GM19467 (cell line): ENCODE measurements around the gene FASTK.

Source experiments
- ATAC-seq: cut with Tn5 transposase; IDR thresholded peaks from one replicate; pipeline ENCODE4 v1.9.1; 2021; ENCODE audit warnings: mild to moderate bottlenecking, moderate library complexity; ENCODE audit not compliant: unreplicated experiment

The FASTK gene

GRCh38 chr7:151100921-151101320, 20.3 kb upstream of the FASTK start:
- no peak for ATAC-seq

DNA sequence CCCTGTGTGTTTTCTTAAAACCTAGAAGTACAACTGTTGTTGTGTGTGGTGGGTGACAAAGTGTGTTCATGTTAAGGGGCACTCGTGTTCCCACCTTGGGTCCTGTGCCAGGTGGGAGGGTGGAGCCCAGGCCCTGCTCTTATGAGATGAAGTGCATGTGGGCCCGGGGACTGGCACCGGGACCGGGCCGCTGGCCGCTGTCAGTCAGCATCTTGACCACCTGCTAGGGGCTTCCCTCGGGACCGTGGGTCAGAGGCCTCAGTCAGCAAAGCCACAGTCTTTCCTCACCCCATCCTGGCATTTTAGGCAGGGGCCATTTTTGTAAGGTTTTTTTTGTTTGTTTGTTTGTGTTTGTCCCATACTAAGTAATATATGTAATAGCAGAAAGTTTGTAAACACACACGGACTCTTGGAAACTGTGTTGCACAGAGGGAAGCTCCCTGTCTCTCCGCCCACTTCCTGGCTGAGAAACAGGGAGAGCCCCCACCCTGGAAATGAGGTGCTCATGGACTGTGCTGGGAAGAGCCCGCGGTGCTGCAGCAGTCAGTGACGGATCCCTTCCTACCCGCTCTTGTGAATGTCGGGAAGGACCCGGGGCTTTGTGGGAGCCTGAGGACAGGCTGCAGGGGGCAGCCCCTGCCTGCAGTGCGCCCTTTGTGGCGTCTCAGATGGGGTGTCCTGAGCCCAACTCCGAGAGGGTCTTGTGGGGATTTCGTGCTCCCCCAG, 19.0 kb upstream of the FASTK start:
- no peak for ATAC-seq

DNA sequence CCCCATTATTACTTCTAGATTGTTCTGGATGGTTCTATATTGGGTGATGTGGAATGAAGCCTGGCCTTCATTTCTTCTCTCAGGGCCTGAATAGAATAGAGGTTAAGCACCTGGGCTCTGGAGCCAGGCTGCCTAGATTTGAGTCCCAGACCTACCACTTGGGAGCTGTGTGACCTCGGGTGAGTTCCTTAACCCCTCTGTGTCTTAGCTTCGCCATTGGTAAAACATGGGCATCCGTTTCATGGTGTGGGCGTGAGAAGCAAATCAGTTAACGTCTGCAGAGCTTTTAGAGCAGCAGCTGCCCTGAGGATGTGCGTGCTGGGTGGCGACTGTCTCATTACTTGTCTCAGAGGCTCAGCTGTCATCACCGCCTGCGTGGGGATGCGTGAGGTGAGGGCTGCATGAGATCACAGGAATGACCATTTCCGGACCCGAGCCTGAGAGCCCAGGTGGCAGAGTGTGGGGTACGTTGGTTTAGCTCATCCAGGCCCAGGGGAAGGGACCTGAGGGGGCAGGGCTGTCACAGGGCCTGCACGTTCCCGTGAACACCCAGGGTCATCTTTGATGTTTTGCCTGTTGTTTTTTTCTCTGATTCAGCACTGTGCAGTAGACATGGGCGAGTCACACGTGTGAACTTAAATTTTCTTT, 15.3 kb upstream of the FASTK start:
- ATAC-seq = no peak

- no peak for ATAC-seq
These were observed 14.7 kb upstream of the FASTK start for GRCh38 chr7:151095123-151095797.

DNA sequence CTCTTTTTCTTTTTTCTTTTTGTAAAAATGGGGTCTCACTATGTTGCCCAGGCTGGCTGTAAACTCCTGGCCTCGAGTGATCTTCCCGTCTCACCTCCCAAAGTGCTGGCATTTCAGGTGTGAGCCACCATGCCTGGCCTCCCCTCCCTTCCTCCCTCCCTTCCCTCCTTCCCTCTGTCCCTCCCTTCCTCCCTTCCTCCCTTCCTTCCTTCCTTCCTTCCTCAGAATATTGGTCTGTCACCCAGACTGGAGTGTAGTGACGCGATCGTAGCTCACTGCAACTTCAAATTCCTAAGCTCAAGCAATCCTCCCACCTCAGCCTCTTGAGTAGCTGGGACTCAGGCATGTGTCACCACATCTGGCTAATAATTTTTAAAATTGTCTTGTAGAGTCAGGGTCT, 14.1 kb upstream of the FASTK start:
- ATAC-seq = no peak

DNA sequence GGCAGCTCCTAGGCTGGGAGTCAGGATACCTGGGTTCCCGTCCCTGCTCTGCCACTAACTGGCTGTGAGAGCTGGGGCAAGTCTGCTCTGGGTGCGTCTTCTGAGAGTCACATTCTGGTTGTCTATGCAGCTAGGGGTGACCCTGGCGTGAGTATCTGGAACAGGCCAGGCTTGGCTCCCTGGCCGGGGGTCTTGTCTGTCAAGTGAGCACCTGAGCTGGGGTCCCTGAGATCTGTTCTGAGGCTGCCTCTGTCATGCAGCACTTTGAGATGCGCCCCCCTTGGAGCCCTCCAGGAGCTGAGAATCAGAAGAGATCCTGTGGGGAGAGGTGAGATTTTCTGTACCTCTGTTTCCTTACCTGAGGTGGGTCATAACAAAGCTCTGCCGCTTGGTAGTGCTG, 13.1 kb upstream of the FASTK start:
- ATAC-seq = no peak

DNA sequence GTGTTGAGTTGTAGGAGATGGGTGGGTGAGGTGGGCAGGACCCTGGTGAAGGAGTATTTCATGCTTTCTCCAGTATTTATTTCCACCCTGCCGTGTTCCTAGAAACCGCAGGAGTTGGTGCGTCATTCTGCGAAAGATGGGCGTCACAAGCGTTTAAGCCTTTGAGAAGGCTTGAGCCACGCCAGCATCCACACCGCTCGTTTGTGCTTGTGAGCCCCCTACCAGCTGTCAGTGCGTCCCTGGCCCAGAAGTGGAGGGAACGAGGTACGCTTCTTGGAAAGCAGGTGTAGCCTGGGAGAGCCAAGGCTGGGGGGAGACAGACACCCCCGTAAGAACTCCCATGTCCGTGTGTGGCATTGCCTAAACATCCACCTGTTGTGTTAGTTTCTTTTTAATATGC, 11.4 kb upstream of the FASTK start:
- no peak for ATAC-seq

DNA sequence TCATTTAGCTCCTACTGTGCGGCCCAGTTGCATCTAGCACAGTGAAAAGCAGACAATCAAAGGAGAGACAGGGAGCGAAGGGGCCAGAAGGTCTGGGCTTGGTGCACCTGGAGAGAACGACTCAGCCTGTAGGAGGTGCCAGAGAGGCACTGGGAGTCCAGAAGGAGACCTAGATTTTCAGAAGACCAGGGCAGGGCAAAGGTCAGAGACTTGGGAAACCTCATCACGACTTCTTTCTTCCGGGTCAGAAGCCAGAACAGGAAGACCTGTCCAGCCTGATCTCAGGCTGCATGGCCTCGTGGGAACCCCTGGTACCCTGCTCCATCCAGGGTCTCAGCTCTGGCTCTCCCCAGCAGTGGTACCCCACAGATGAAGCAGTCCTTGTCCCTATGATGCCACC, 10.8 kb upstream of the FASTK start:
- ATAC-seq = no peak

GRCh38 chr7:151091003-151091402, 10.4 kb upstream of the FASTK start:
- ATAC-seq = no peak

- ATAC-seq = no peak
These were observed 9.5 kb upstream of the FASTK start for GRCh38 chr7:151089893-151090730.

DNA sequence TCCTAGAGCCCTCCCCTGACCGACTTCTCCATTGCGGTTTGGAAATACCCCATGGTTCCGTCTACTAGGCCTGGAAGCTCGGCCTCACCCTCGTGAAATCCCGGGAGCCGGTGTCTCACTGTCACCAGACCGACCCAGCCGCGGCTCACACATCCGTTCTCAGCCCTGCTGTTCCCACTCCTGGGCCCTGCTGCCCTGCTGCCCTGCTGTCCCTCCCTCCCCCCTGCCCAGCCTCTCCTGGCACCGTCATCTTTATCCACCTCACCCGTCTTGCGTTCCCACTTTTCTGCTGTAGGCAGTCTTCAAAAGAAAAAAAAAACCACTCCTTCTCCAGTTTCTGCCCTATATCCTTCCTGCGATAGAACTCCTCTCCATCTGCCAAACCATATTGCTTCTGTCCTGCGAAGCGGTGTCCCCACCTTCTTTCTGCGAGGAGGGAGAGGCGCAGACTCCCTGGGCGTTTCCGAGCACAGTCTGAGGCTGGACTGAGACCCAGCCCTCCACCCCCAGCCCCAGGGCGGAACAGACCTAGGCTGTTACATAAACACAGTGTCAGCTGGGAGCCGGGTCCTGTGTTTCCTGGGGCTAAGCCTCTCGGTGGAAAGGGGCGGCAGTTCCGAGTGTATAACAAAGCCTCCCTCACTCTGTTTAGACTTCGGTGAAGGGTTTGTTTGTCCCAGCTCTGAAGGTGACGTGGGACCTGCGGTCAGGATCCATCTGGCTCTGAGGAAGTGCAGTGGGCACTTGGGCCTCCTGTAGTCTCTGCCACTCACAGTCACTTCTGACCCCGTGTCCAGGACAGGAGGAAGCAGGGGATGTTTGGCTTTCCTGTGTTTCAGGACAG, 8.5 kb upstream of the FASTK start:
- no peak for ATAC-seq

- ATAC-seq = no peak
These were observed 7.6 kb upstream of the FASTK start for GRCh38 chr7:151088019-151088855.

GRCh38 chr7:151087245-151088018, 6.8 kb upstream of the FASTK start:
- no peak for ATAC-seq

DNA sequence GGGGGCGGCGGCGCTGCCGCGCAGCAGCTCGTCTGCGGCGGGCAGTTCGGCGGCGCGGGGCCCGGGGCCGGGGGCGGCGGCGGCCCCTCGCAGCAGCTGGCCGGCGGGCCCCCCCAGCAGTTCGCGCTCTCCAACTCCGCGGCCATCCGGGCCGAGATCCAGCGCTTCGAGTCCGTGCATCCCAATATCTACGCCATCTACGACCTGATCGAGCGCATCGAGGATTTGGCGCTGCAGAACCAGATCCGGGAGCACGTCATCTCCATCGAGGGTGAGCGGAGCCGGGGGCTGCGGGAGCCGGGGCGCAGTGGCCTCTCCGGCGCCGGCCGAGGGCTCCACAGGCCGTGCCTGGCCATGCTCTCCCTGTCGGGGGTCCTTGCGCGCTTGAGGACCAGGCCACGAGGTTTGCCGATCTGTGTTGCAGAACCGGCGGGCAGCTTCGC, 6.2 kb upstream of the FASTK start:
- ATAC-seq = no peak

- ATAC-seq = peak; percentile 43
These were observed 5.3 kb upstream of the FASTK start, which contains the start of gene AGAP3 for GRCh38 chr7:151085691-151086620. Gene AGAP3 (plus strand): TSS chr7:151086475. CDS start chr7:151086742, 267 bp downstream.

GRCh38 chr7:151085329-151085690, 4.7 kb upstream of the FASTK start:
- no peak for ATAC-seq

DNA sequence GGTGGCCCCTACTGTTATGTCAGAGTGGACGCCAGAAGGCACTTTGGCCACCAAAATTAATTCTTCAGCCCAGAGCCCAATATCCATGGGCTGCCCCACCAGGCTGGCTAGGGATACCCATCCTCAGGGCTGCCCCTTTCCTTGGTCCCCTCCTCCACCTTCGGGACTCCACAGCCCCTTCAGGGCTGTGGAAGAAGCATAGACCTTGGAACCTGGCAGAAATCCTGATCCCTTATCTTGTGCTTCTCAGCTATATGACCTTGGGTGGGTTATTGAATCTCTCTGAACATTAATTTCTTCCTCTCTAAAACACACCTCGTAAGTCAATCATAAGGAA, 3.2 kb upstream of the FASTK start:
- ATAC-seq = no peak
